ENCODE results near the gene WDR20. TPM values are rescaled to one million over a fixed set of nuclear protein-coding genes. Genes with fewer than 3 reads are reported as not detected.

WDR20 gene
- total RNA-seq (2014; rRNA removed; shearing (Covaris generic)) (15.1 and 16.6 TPM in 2 replicates), polyA plus RNA-seq (2016; fragmentation: Nextera tagmentation; extraction: Ambion mirVana) (24.9 and 26.2 TPM in 2 replicates)

- TF ChIP-seq EZH2 (IDR thresholded peaks at IDR 0.05; ENCODE audit: insufficient read depth, poor library complexity, severe bottlenecking) = no peak
- no peak for TF ChIP-seq EZH2phosphoT487 (IDR thresholded peaks at IDR 0.05; ENCODE audit: insufficient read depth, low read depth)
- DNase-seq = peak; percentile 99
- in situ Hi-C loops (cut with MboI) = no loop called here
- peak within 1 kb of the TSS; percentile 92 for H3K4me2 ChIP-seq (ENCODE audit: unreplicated experiment)
- H4K20me1 ChIP-seq (ENCODE audit: insufficient read depth) = no peaks in the 10 kb centered on the region
- no peaks in the 10 kb centered on the region for H3K36me3 ChIP-seq (ENCODE audit: low read depth)
- H3K27me3 ChIP-seq (replicated peaks; ENCODE audit: insufficient read depth) = no peaks in the 10 kb centered on the region
- H3K9ac ChIP-seq = peak within 1 kb of the TSS; percentile 90
- peaks cover 47% of the 10 kb centered on the region for H3K79me2 ChIP-seq (ENCODE audit: insufficient read depth)
- H2AFZ ChIP-seq = peak within 1 kb of the TSS; percentile 95
- H3K27ac ChIP-seq = peak within 1 kb of the TSS; percentile 27
- H3K9me3 ChIP-seq (ENCODE audit: low read depth) = no peaks in the 10 kb centered on the region
- peaks cover 5% of the 10 kb centered on the region; the same call in 1 of the 2 replicates for H3F3A ChIP-seq (ENCODE audit: insufficient read depth)
- peaks cover 14% of the 10 kb centered on the region for H3K4me1 ChIP-seq (ENCODE audit: insufficient read depth)
- H3K4me3 ChIP-seq = peak within 1 kb of the TSS; percentile 86
- WGBS, 2 experiments (ENCODE audit: low coverage in 1 of 2, low lambda C conversion rate in 2 of 2, missing lambda C conversion rate in 2 of 2) = 0 to 1% methylated on average over 37 to 64 of the region's 64 CpGs
- no peaks in the 10 kb centered on the region for H3K9me2 ChIP-seq (ENCODE audit: insufficient read depth)
Observed at GRCh38 chr14:102139286-102140026, at the start of gene WDR20. Gene WDR20 (plus strand): TSS chr14:102139897. CDS start chr14:102139924, 27 bp downstream.

- DNase-seq = no peak
- H3K9me3 ChIP-seq (ENCODE audit: low read depth) = no peaks in the 10 kb centered on the region
- no peak overlapping the region for H3K4me3 ChIP-seq
- 68 to 72% methylated on average over 3 of the region's 3 CpGs for WGBS, 2 experiments (ENCODE audit: low coverage in 1 of 2, low lambda C conversion rate in 2 of 2, missing lambda C conversion rate in 2 of 2)
- no peak overlapping the region for H2AFZ ChIP-seq
- peaks cover 14% of the 10 kb centered on the region for H3K4me1 ChIP-seq (ENCODE audit: insufficient read depth)
- peaks cover 3% of the 10 kb centered on the region; the same call in 1 of the 2 replicates for H3K36me3 ChIP-seq (ENCODE audit: low read depth)
- no peak overlapping the region for H3K9ac ChIP-seq
- TF ChIP-seq EZH2phosphoT487 (IDR thresholded peaks at IDR 0.05; ENCODE audit: insufficient read depth, low read depth) (no peak), EZH2 (IDR thresholded peaks at IDR 0.05; ENCODE audit: insufficient read depth, poor library complexity, severe bottlenecking) (no peak)
- in situ Hi-C loops (cut with MboI) = no loop called here
- H3K9me2 ChIP-seq (ENCODE audit: insufficient read depth) = no peaks in the 10 kb centered on the region
- peaks cover 6% of the 10 kb centered on the region; the same call in 1 of the 2 replicates for H3F3A ChIP-seq (ENCODE audit: insufficient read depth)
- no peaks in the 10 kb centered on the region for H3K27me3 ChIP-seq (replicated peaks; ENCODE audit: insufficient read depth)
- H3K4me2 ChIP-seq (ENCODE audit: unreplicated experiment) = no peak overlapping the region
- peaks cover 6% of the 10 kb centered on the region for H3K79me2 ChIP-seq (ENCODE audit: insufficient read depth)
- H4K20me1 ChIP-seq (ENCODE audit: insufficient read depth) = peaks cover under 1% of the 10 kb centered on the region; the same call in 1 of the 2 replicates
- H3K27ac ChIP-seq = no peak overlapping the region
Observed at GRCh38 chr14:102090713-102091112, 49.0 kb upstream of the WDR20 start.

DNA sequence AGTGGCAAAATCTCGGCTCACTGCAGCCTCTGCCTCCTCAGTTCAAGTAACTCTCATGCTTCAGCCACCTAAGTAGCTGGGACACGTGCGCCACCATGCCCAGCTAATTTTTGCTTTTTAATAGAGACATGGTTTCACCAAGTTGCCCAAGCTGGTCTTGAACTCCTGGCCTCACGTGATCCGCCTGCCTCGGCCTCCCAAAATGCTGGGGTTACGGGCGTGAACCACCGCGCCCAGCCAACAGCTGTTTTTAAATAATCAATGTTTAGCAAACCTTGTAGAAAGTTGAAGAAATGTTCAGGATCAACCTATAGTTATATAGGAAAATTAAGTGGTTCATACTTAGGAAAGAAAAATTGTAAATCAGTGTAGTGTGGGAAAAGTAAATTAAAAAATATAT, 46.9 kb upstream of the WDR20 start:
- no peaks in the 10 kb centered on the region for H3K9me2 ChIP-seq (ENCODE audit: insufficient read depth)
- H3K4me2 ChIP-seq (ENCODE audit: unreplicated experiment) = no peak overlapping the region
- H3K27ac ChIP-seq = no peak overlapping the region
- H3K4me1 ChIP-seq (ENCODE audit: insufficient read depth) = peaks cover 20% of the 10 kb centered on the region
- no peaks in the 10 kb centered on the region for H3K36me3 ChIP-seq (ENCODE audit: low read depth)
- no peaks in the 10 kb centered on the region for H4K20me1 ChIP-seq (ENCODE audit: insufficient read depth)
- H3K79me2 ChIP-seq (ENCODE audit: insufficient read depth) = no peaks in the 10 kb centered on the region
- no peak for TF ChIP-seq EZH2 (IDR thresholded peaks at IDR 0.05; ENCODE audit: insufficient read depth, poor library complexity, severe bottlenecking)
- TF ChIP-seq EZH2phosphoT487 (IDR thresholded peaks at IDR 0.05; ENCODE audit: insufficient read depth, low read depth) = no peak
- DNase-seq = no peak
- H3K27me3 ChIP-seq (replicated peaks; ENCODE audit: insufficient read depth) = no peaks in the 10 kb centered on the region
- H3K9me3 ChIP-seq (ENCODE audit: low read depth) = no peaks in the 10 kb centered on the region
- H3K9ac ChIP-seq = no peak overlapping the region
- in situ Hi-C loops (cut with MboI) = no loop called here
- WGBS, 2 experiments (ENCODE audit: low coverage in 1 of 2, low lambda C conversion rate in 2 of 2, missing lambda C conversion rate in 2 of 2) = 87 to 92% methylated on average over 10 of the region's 10 CpGs
- H3F3A ChIP-seq (ENCODE audit: insufficient read depth) = no peaks in the 10 kb centered on the region
- no peak overlapping the region for H3K4me3 ChIP-seq
- no peak overlapping the region for H2AFZ ChIP-seq

GRCh38 chr14:102094101-102094500, 45.6 kb upstream of the WDR20 start:
- no peaks in the 10 kb centered on the region for H4K20me1 ChIP-seq (ENCODE audit: insufficient read depth)
- H3K9ac ChIP-seq = no peak overlapping the region
- no peaks in the 10 kb centered on the region for H3K27me3 ChIP-seq (replicated peaks; ENCODE audit: insufficient read depth)
- in situ Hi-C loops (cut with MboI) = no loop called here
- TF ChIP-seq EZH2 (IDR thresholded peaks at IDR 0.05; ENCODE audit: insufficient read depth, poor library complexity, severe bottlenecking) (no peak), EZH2phosphoT487 (IDR thresholded peaks at IDR 0.05; ENCODE audit: insufficient read depth, low read depth) (no peak)
- H3K9me3 ChIP-seq (ENCODE audit: low read depth) = no peaks in the 10 kb centered on the region
- H3K4me3 ChIP-seq = no peak overlapping the region
- no peak overlapping the region for H3K4me2 ChIP-seq (ENCODE audit: unreplicated experiment)
- H3K79me2 ChIP-seq (ENCODE audit: insufficient read depth) = no peaks in the 10 kb centered on the region
- peaks cover 12% of the 10 kb centered on the region for H3K4me1 ChIP-seq (ENCODE audit: insufficient read depth)
- H3K27ac ChIP-seq = no peak overlapping the region
- WGBS, 2 experiments (ENCODE audit: low coverage in 1 of 2, low lambda C conversion rate in 2 of 2, missing lambda C conversion rate in 2 of 2) = 43 to 54% methylated on average over 7 of the region's 7 CpGs
- no peaks in the 10 kb centered on the region for H3K36me3 ChIP-seq (ENCODE audit: low read depth)
- H3F3A ChIP-seq (ENCODE audit: insufficient read depth) = no peaks in the 10 kb centered on the region
- H3K9me2 ChIP-seq (ENCODE audit: insufficient read depth) = no peaks in the 10 kb centered on the region
- DNase-seq = no peak
- no peak overlapping the region for H2AFZ ChIP-seq

All from GM23248 (cell line).